Fibroblast of mammary gland (primary cell): Measurements from ENCODE around the gene SNAPIN.
A peak's percentile ranks its signal among the peaks of the same experiment; 100 is the strongest.

Experiments used
- DNase-seq: peaks from one replicate; pipeline ENCODE4 v3.0.0-alpha.2; 2010; ENCODE audit warnings: low read depth
- H3K4me3 ChIP-seq: 2 replicates; pipeline ENCODE4 v1.5.1; 2011; ENCODE audit warnings: low read depth, mild to moderate bottlenecking, low read length, moderate library complexity; ENCODE audit not compliant: control insufficient read depth
- TF ChIP-seq, protein P1 (sequence below): conservative IDR thresholded peaks from 2 replicates; pipeline ENCODE4 v1.5.1; 2011; ENCODE audit warnings: low read depth, low read length, inconsistent platforms; ENCODE audit not compliant: control insufficient read depth, insufficient read depth

The SNAPIN gene

DNA sequence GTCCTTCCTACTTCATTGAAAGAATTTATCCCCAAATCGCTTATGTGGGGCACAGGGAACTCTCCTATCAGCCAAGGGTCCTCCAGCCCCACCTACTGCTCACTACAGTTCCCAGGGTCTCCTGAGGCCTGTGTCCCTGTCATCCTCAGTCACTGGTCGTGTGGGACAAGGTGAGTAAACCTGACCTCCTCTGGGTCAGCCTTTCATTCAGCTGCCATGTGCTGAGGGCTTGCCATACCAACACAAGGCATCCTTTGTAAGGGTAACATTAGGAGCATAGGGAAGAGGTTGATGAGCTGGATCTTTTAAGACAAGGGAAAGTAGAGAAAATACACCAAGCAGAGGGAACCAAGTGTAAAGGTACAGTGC, 11.2 kb upstream of the SNAPIN start:
- TF ChIP-seq, protein P1, sequence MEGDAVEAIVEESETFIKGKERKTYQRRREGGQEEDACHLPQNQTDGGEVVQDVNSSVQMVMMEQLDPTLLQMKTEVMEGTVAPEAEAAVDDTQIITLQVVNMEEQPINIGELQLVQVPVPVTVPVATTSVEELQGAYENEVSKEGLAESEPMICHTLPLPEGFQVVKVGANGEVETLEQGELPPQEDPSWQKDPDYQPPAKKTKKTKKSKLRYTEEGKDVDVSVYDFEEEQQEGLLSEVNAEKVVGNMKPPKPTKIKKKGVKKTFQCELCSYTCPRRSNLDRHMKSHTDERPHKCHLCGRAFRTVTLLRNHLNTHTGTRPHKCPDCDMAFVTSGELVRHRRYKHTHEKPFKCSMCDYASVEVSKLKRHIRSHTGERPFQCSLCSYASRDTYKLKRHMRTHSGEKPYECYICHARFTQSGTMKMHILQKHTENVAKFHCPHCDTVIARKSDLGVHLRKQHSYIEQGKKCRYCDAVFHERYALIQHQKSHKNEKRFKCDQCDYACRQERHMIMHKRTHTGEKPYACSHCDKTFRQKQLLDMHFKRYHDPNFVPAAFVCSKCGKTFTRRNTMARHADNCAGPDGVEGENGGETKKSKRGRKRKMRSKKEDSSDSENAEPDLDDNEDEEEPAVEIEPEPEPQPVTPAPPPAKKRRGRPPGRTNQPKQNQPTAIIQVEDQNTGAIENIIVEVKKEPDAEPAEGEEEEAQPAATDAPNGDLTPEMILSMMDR = no peak
- no peak for DNase-seq
- no peak overlapping the region for H3K4me3 ChIP-seq

DNA sequence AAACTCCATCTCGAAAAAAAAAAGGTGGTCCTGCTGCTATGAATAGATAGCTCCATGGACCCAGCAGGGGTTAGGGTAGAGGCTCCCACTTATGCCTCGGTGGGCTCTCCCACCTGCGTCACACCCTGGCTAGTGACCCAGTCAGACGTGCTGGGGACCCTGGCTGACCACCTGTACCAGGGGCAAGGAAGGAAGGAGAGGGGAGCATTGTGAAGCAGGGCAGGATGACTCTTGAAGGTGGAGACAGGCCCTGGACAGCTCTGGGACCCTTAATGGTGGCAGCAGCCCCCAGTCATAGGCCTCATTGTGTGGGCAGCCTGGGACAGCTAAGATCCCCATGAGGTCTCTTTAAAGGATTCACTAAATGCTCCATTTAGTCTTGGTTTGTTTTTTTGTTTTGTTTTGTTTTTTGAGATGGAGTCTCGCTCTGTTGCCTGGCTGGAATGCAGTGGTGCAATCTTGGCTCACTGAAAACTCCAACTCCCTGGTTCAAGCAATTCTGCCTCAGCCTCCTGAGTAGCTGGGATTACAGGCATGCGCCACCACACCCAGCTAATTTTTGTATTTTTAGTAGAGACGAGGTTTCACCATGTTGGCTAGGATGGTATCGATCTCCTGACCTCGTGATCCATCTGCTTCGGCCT, 10.4 kb upstream of the SNAPIN start:
- TF ChIP-seq, protein P1 = no peak
- no peak for DNase-seq
- no peak overlapping the region for H3K4me3 ChIP-seq

DNA sequence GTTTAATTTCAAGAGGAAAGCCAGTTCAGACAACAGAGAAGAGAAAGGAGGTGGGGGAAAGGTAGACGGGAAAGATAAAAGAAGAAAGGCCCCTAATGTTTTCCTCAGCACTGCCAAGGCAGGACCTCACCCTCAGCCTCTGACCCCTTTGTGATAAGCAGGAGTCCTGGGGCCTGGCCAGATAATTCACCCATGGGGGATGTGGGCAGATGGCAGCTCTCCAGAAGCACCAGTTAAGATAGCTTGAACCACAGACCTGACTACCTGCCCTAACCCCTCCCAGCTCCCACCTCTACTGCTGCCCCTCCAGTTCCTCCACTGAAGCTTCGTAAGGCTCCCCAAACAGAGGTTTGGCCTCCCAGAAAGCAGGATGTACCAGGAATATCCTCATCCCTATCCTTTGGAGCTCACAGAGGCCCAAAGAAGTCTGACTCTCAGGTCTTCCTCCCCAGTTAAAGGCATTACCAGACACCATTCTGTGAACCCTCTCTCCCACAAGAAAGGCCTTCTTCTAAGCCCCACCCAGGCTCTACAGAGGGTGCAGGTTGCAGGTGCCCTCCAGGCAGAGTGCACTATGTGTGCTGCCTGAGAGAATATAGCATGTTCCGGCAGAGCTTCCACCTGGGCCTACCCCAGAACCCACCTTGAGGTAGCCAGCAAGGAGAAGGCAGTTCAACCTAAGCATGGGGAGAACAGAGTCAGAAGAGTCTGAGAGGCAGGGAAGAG, 9.2 kb upstream of the SNAPIN start:
- DNase-seq = no peak
- H3K4me3 ChIP-seq = no peak overlapping the region
- TF ChIP-seq, protein P1 = no peak

DNA sequence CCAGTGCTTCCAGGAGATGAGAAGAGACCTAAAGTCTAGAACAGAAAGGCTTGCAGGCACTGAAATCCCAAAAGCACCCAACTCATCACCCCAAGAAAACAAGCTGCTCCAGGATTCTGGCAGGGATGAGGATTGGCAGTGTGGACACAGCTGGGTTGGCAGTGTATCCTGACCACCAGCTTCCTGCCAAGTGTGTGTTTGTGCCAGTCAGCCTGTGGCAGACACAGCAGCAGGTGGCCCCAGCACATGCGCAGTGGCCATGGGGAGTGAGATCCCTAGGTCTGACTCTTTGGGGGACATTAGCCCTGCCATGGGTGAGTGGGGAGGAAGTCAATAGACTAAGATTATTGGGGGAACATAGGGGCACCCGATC, 8.7 kb upstream of the SNAPIN start:
- H3K4me3 ChIP-seq = no peak overlapping the region
- DNase-seq = no peak

DNA sequence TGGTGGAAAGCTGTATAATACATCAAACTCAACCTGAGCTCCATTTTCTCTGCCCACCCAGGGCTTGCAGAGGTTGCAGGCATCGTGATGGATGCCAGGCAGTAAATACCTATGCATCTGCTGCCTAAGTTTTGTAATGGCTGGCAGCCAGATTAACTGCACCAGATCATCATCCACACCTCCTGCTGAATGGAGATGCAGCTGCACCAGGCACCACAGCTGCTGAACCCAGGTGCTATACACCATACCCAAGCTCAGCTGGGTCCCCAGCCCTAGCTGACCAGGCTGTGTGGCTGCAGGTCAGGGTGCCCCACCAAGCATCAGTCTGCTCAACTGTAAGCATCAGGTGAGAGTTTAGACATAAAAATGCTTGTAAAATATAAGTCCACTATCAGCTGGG, 6.7 kb upstream of the SNAPIN start:
- DNase-seq = no peak

More for the DNA sequence above, 8.7 kb upstream of the SNAPIN start:
- TF ChIP-seq, protein P1 = no peak

DNA sequence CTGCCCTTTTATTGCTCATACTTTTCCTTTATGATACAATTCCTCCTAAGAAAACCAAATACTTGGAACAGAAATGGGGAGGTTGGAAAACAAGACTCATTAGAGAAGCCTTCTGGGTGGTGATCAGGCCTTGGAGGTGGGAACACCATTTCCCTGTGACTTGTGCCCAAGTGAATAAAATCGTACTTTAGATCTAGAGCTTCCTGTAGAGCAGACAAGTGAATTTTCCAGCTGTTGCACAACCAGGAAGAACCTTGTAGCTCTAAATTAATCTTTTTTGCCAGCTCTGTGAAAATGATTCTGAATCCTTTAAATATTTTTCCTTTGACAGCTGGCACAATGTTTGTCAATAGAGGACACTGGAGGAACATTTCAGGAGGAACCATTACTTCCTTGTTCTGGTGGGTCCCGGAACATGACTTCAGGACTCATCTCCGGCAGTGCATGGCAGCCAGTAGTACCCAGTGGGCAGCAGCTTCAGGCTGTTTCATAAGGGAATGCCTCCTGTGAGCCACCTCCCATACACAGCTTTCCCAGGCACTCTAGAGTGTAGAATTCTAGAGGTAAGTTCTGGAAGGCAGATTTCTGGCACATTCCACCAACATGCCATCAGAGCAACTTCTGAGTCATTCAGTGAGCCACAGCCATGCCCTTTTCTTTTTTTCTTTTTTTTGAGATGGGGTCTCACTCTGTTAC, 5.5 kb upstream of the SNAPIN start:
- DNase-seq = peak; percentile 53
- TF ChIP-seq, protein P1 = no peak
- no peak overlapping the region for H3K4me3 ChIP-seq

More for the DNA sequence above, 6.7 kb upstream of the SNAPIN start:
- no peak overlapping the region for H3K4me3 ChIP-seq
- TF ChIP-seq, protein P1 = no peak
